ENCODE measurements around the gene ALDH4A1.

ALDH4A1 gene

DNA sequence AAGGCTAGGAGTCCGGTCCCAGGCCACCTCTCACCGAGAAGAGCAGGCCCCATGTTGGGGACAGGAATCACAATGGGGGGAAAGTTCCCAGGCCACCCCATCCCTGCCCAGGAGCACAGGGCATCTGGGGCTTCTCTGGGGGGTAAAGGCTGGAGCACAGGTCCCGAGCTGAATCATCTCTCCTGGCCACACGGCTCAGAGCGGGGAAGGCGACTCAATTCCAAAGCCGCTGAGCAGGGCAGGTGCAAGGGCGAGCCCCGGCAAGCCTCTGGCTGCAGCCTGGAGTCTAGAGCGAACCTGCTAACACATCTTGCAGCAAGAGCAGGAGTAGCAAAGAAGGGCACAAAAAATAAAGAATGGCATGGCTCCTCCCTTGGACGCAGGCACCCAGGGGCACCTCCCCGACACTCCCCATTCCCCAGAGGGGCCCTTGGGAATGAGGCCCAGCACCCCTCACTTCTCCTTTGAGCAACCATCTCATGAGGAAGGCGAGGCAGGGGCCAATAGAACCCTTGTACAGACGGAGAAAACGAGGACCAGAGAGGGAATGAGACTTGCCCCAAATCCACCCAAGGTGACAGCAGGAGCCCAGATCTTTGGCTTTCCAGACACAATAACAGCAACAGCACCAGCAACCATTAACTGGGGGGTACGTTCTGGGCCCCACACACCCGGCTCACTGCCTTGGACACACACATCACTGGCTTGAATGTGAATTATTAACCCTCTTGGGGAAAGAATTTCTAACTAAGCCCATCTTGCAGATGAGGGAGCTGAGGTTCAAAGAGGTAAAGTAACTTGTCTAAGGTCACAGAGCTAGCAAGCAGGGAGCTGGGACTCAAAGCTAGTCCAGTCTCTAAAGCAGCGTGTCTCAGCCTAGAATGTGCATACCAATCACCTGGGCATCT lies 20.7 kb upstream of the ALDH4A1 start:
- DNase-seq (ENCODE audit: low spot score), result no peak

- peak; percentile 54 for DNase-seq (ENCODE audit: low spot score)
These were observed 20.0 kb upstream of the ALDH4A1 start for GRCh38 chr1:18922319-18922726.

- DNase-seq (ENCODE audit: low spot score), result no peak
These were observed 19.3 kb upstream of the ALDH4A1 start for GRCh38 chr1:18921516-18922251.

DNA sequence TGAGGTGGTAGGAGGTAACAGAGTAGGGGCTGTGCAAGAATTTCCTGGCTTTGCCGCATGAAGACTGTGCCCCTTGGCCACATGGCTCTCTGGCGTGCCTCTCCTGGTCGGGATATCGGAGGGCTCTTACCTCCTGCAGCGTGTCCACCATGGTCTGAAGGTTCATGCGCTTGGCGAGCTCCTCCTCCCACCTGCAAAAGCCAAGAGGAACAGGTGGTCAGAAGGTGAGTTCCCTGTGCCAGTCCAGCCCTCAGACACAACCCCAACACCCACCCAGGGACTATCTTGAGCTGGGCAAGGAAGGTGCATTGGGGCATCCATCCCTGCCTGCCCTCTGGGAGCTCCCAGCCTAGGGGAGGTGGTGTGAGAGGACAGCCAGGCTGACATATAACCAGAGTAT lies 18.6 kb upstream of the ALDH4A1 start:
- DNase-seq (ENCODE audit: low spot score), result no peak

GRCh38 chr1:18919956-18920355 lies 17.6 kb upstream of the ALDH4A1 start:
- no peak for DNase-seq (ENCODE audit: low spot score)

DNA sequence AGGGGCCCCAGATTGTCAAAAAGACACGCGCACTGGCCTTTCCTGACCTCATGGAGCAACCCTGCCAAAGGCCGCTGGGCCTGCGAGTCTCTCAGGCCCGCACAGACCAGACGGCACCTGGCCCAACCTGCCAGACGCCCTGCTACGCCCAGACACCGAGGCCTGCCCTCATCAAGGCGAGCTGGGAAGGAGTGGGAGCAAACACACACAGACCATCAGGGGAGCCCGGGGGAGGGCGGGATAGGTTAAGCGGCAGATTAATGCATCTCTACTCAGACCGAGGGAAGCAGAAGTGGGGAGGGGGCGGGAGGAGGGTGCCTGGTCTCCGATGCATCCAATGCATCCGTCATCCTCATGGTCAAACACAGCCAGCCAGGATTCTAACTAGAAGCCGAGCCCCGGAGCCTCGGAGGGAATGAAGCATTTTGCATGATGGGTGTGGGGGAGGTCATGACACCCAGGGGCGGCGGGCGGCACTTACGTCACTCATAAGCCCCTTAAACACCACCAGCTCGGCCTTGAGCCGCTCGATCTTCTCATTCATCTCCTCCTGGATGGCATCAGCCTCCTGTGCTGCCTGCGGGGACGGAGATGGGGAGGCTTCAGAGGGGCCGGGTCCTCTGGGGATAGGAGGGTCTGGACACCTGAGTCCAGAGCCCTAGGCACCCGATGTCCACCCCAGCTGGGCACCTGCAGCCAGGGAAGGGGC lies 17.0 kb upstream of the ALDH4A1 start:
- DNase-seq (ENCODE audit: low spot score), result no peak

DNA sequence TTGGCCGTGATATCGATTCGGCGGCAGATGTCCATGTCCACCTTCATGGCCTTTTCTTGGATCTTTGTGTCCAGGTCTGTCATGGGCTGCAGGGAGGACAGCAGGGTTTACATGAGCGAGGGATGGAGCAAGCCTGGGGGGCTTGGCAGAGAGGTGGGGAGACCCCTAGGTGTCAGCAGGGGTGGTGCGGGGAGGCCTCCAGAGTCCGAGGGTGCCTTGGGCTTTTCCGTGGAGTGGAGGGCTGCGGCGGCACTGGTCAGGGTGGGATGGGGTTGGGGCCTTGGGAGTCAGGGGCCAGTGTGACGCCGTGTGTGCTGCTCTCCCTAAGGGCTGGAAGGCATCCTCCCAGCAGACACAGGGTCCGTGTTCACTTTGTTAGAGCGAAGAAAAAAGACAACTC lies 16.1 kb upstream of the ALDH4A1 start:
- DNase-seq (ENCODE audit: low spot score), result no peak

DNA sequence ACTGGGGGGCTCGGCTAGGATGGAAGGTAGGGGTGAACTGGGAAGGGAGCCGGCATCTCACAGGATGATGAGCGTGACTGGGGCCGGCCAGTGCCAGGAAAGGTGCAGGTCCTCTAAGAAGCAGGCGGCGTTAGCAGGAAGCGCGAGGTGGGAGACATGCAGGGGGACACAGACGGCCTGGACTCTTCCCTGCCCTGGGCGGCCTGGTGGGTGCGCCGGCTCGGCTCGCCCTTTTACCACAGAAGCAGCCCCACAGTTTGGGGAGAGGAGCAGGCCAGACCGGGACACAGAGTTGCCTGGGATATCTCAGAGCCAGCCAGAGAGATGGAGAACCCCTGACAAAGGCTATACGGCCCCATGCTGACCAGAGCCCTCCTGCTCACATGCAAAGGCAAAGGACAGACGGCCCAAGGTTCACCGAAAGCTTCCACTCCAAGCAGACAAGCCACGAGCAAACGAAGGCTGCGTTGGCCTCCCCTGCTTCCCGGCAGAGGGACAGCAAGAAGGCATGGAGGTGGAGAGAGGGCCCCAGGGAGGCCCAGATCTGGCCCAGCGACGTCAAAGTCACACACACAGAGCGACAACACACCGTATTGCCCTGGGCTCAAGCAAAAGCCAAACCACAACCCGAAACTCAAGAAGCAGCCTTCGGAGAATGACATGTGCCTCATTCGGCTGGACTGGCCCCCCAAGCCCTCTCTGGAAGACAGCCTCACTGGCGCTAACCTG lies 14.9 kb upstream of the ALDH4A1 start:
- DNase-seq (ENCODE audit: low spot score), result no peak

GRCh38 chr1:18915341-18915740 lies 13.0 kb upstream of the ALDH4A1 start:
- no peak for DNase-seq (ENCODE audit: low spot score)

GRCh38 chr1:18913065-18913835 lies 10.9 kb upstream of the ALDH4A1 start:
- DNase-seq (ENCODE audit: low spot score), result peak; percentile 85

DNA sequence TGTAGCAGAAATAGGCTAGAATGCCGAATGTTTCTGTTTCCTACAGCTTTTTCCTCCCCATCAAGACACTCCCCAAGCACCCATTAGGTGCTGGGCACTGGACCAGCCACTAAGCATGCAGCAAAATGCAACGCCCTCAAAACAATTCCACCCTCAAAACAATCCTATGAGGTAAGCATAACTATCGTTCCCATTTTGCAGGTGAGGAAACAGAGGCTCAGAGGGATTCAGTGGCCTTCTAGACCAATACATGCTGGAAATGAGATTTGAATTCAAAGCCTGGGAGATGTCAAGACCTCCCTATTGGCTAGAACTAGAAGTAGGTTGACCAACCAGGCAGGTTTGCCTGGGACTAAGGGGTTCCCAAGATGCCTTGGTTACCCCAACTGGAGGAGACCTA lies 10.2 kb upstream of the ALDH4A1 start:
- DNase-seq (ENCODE audit: low spot score), result no peak

GRCh38 chr1:18908911-18909771 lies 6.8 kb upstream of the ALDH4A1 start:
- DNase-seq (ENCODE audit: low spot score), result no peak

DNA sequence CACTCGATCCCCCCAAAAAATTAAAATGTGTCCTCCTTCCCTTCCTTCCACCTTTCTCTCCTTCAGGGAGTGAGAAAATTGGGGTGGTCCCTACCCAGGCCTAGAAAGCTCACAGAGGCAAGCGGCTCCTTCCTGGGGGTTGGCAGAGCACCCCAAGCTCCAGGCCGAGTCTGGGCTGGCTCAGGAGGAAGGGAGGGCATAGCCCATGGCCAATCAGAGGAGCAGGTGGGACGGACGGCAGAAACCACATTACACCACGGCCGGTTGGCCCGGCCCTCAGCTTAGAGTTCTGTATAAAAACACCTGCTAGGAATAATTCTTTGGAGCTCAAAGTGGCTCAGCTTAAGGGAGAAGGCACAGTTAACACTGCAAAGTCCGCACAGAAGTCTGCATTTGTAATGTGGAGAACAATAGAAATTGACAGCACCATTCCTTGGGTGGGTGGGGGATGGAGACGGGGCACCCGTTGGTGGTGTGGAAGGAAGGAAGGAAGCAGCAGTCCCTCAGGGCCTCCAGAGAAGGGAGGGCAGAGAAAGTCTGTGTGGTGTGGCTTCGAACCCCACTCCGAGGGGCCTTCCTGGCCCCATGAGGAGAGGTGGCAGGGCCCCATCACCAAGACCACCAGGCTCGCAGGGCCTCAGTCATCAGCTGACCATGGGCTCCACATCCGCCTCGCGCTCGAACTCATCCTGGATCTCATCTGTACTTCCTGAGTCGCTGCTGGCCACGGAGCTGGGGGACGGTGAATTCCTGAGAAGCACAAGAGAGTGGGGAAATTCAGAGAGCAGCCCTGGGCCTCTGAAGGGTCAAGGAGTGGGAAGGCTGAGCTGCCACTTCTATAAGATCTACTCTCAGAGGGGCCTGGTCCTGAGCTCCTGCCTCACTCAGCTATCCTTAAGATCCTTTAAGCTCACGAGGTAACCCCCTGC lies 5.8 kb upstream of the ALDH4A1 start:
- DNase-seq (ENCODE audit: low spot score), result no peak

- DNase-seq (ENCODE audit: low spot score), result peak; percentile 60
These were observed 4.9 kb upstream of the ALDH4A1 start for GRCh38 chr1:18907021-18907916.

DNA sequence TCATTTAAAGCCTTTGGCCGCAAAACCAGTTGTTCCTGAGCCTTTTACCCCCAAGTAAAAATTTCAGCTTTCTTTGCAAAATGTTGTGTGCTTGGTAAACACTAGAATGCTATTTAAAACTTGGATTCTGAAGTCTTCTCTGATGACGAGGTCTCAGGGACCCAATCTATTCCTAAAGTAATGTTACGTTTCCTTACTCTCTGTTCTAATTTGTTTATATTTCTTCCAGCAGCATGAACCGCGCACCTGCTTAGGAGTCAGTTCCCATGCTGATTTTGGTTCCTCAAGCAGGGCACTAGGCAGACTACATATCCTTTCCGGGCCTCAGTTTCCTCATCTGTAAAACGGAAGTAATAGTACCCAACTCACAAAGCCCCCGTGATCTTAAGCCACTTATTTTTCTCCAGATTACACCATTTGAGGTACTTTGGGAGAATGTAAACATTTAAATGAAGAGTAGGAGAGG lies 969 bp upstream of the ALDH4A1 start:
- no peak for DNase-seq (ENCODE audit: low spot score)

- no peak for DNase-seq (ENCODE audit: low spot score)
These were observed 318 bp downstream of the ALDH4A1 start for GRCh38 chr1:18901952-18902522.

DNA sequence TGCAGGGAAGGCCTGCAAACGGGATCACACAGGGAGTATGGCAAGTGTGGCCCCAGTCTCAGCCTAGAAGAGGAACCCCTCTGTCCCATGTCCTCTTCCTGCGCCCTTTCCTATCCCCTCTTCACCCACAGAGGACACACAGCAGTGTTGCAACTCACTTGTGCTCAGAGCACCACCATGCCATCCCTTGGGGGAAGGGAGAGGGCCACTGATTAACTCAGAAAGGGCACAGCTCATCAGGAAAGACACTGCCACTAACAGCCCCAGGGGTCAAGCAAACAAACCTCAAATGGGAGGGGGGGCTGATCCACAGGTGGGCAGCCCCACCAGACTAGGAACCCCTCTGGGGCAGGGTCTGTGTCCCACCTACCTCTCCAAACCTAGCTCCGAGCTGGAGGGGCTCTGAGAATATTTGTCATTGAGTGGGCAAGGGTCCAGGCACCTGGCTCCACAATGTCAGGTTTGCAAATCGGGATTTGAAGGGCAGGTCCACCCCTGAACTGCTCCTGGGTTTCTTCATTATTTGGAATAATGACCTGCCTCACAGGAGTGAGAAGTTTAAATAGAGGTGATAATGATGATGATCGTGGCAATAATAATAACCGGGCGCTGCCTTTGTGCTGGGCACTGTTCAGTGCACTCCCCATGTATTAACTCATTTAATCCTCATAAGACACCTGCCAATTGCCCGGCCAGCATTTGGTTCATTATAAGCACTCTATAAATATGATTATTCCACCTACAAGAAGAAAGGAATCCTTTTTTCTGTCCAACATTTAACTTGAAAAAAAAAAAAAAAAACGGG lies 1.0 kb downstream of the ALDH4A1 start:
- DNase-seq (ENCODE audit: low spot score), result no peak

Measured in COLO829 (cell line).